GM21576 (cell line): Measurements from ENCODE around the gene MKRN1.
"Not testable (repeated sequence)": the region's sequence is repeated elsewhere in the genome, so short reads cannot be mapped to it uniquely, and the experiment has no call there.

Source experiments
- ATAC-seq: cut with Tn5 transposase; IDR thresholded peaks from one replicate; pipeline ENCODE4 v1.9.1; 2021; ENCODE audit warnings: mild to moderate bottlenecking, moderate library complexity; ENCODE audit not compliant: unreplicated experiment

The MKRN1 gene

GRCh38 chr7:140440593-140440992, 38.7 kb downstream of the MKRN1 start:
- no peak for ATAC-seq

DNA sequence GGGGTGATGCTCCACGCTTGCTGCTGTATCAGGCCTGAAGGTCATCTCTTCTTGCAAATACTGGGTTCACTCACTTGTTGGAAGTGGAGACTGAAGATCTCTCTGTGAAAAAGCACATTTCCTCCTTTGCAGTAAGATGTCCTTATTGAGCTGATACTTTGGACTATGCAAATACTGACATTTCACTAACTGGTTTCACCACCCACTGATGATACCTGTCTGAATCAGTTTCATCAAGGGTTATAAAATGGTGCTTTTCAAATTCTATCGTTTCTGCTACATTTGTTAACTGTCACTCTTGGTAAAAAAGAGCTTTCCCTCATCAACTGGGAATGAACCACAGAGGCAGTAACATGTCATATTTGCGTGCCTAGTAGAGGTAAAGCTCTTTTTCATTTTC, 39.9 kb downstream of the MKRN1 start:
- ATAC-seq: no peak

DNA sequence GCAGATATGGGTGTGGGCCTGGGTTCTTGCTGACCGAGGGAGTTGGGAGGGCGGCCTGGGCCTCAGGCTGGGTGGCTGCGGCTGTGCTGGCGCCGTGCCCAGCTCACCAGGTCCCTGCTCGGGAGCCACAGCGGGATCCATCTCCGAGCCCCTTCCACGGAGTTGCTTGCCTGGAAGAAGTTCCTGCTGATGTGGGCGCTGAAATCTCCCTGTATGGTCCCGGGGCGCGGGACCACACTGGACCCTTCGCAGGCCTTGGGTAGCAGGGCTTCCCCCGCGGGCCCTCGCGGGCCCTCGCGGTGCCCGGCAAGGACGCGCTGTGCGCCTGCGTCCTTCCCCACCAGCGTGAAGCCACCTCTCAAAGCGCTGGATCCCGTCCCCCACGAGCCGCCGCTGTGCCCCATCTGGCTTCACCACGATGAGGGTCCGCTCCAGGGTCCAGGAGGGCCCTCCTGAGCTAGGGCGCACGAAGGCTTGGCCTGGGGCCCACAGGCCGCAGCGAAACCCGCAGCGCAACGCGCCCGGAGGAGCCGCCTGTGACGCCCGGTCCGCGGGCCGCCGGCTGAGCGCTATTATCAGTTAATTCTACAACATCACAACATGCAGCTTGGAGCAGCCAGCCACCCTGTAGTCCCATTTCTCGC, 43.9 kb downstream of the MKRN1 start:
- no peak for ATAC-seq

DNA sequence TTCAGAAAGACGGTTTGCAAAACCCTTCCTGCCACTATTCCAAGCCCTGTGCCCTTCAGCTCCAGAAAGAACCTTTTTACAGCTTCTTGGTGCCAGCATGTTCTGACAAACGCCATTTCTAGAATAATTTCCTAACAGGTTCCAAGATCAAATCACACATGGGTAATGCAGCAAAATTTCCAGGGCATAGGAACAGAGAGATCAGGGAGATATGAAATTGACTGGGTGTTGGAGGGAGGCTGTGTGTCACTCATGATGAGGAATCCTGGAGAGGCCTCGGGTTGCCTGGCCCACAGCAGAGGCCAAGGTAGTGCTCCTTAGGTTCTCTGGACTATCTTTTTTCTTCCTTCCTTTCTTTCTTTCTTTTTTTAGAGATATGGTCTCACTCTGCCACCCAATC, 45.9 kb downstream of the MKRN1 start:
- ATAC-seq: no peak

DNA sequence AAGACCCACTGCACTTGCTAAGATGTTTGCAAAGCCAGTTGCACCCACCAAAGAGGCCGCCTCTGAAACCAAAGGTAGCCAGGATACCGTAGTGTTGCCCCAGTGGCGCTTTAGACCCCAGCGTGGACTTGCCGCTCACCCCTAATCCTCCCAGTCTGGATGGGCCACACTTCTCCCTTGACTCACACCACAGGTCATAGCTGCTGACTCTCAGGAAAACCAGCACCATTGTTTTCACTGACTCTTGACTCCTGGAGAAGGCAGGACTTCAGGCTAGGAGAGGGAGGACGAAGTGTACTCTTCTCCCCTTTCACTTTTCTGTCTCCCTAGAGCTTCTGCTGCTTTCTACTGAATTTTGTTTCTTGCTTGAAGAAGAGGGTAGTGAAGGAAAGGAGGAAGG, 53.2 kb downstream of the MKRN1 start:
- no peak for ATAC-seq

GRCh38 chr7:140425718-140426117, 53.6 kb downstream of the MKRN1 start:
- ATAC-seq: no peak

- no peak for ATAC-seq
These were observed 55.8 kb downstream of the MKRN1 start for GRCh38 chr7:140423501-140423900.

GRCh38 chr7:140421521-140421920, 57.8 kb downstream of the MKRN1 start:
- ATAC-seq: no peak

DNA sequence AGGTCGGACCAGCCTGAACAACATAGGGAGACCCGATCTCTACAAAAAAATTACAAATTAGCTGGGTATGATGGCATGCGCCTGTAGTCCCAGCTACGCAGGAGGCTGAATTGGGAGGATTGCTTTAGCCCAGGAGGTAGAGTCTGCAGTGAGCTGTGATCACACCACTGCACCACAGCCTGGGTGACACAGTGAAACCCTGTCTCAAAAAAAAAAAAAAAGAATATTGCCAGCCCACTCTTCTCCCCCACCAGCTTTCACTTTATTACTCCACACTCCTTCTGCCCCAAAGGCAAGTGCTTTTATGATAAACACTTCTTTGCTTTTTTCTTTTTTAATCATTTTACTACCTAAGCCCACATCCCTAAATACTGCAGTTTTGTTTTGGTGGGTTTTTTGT, 60.7 kb downstream of the MKRN1 start:
- no peak for ATAC-seq

GRCh38 chr7:140418156-140418472, 61.2 kb downstream of the MKRN1 start:
- ATAC-seq: not testable (repeated sequence)

DNA sequence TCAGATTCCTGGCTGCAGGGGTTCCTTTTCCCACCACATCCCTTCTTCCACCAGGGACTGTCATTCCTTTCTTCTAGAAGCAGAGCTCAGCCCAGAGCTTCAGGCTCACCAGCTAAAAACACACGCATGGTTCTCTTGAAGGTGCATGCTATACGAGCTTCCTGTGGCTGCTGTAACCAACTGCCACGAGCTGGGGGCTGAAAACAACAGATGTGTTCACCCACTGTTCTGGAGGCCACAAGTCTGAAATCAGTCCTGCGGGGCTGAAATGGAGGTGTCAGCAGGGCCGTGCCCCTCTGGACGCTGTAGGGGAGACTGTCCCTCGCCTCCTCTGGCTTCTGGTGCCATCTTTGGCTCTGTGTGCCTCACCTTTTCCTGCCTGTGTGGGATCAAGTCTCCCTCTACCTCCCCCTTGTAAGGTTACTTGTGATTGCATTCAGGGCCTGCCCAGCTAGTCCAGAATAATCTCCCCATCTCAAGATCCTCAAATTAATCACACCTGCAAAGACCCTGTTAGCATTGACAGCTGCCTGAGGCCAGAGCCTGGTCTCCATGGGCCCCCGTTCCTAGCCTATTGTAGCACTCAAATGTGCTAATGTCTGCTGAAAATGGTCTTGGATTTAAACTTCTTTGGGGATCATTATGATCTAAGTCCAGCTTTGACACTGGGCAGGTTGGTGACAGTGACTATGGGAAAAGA, 61.7 kb downstream of the MKRN1 start:
- ATAC-seq: no peak

- no peak for ATAC-seq
These were observed 62.7 kb downstream of the MKRN1 start for GRCh38 chr7:140416560-140416959.

- ATAC-seq: not testable (repeated sequence)
These were observed 63.5 kb downstream of the MKRN1 start for GRCh38 chr7:140415816-140416215.

GRCh38 chr7:140415361-140415760, 63.9 kb downstream of the MKRN1 start:
- ATAC-seq: no peak

GRCh38 chr7:140404565-140405065, 74.7 kb downstream of the MKRN1 start:
- ATAC-seq: no peak

GRCh38 chr7:140403878-140404564, 75.3 kb downstream of the MKRN1 start, which contains the start of gene RAB19:
TSS of gene RAB19 (plus strand) at chr7:140404058. CDS start at chr7:140407647, 3,589 bp downstream.
- ATAC-seq: peak; percentile 55
